OCI-LY1 (cell line): ENCODE measurements around the gene MVB12A.

Experiments used
- EZH2 ChIP-seq: fragments of 200-600 bp; sonication (generic), shearing (Covaris generic); IDR thresholded peaks from 2 replicates; pipeline ENCODE4 v1.8.0; 2017; ENCODE audit warnings: borderline replicate concordance, mixed run types, mild to moderate bottlenecking, antibody characterized with exemption, low read length, moderate library complexity, mixed read lengths
- TF ChIP-seq, protein P1 (sequence below): fragments of 200-600 bp; sonication (generic), shearing (Covaris generic); IDR thresholded peaks from 2 replicates; pipeline ENCODE4 v1.5.1; 2017; ENCODE audit warnings: mild to moderate bottlenecking, antibody characterized with exemption, low read length, moderate library complexity, mixed read lengths

DNA sequence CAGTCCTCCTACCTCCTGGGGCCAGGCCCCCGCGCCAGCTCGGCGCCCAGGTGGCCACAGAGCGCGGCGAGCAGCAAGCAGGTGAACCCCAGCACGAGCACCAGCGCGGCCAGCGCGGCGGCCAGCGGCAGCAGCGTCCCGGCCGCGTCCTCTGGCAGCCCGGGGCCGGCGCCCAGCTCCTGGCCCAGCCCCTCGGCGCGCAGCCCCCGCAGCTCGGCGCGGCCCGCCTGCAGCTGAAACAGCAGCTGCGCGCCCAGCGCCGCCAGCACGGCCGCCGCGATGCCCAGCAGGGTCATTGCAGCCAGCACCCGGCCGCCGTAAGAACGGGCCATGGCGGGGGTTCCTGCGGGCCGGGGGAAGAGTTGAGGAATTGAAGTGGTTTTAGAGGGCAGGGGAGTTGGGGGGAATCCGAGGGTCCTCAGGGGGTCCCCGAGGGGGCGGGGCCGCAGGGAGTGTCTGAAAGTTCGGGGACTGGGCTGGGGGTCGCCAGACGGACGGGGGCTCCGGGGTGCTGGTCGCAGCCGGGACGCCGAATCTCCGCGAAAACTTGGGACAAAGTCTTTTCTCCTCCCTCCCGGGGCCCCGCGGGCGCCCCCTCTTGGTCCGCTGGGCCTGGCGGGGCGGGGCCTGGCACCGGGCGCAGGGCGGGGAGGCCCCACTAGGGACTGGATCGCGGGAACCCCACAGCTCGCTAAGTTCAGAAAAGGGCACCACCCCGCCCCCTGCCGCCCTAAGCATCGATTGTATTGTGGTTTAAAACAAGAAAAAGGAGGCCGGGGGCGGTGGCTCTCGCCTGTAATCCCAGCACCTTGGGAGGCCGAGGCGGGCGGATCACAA, 28.5 kb downstream of the MVB12A start, which contains the start of gene TMEM221:
- no peak for TF ChIP-seq EZH2
- TF ChIP-seq, protein P1, sequence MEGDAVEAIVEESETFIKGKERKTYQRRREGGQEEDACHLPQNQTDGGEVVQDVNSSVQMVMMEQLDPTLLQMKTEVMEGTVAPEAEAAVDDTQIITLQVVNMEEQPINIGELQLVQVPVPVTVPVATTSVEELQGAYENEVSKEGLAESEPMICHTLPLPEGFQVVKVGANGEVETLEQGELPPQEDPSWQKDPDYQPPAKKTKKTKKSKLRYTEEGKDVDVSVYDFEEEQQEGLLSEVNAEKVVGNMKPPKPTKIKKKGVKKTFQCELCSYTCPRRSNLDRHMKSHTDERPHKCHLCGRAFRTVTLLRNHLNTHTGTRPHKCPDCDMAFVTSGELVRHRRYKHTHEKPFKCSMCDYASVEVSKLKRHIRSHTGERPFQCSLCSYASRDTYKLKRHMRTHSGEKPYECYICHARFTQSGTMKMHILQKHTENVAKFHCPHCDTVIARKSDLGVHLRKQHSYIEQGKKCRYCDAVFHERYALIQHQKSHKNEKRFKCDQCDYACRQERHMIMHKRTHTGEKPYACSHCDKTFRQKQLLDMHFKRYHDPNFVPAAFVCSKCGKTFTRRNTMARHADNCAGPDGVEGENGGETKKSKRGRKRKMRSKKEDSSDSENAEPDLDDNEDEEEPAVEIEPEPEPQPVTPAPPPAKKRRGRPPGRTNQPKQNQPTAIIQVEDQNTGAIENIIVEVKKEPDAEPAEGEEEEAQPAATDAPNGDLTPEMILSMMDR = peak; percentile 49
